GM23338 (cell line): ENCODE measurements around the gene LYPD4.

Experiments
- ETS1 ChIP-seq: IDR thresholded peaks from 2 replicates; pipeline ENCODE4 v1.6.1; 2016; ENCODE audit warnings: antibody characterized with exemption
- EZH2 ChIP-seq: fragments of 200-600 bp; sonication (generic); IDR thresholded peaks from one replicate; pipeline ENCODE4 v1.8.0; 2017; ENCODE audit warnings: antibody characterized with exemption, mild to moderate bottlenecking, low read depth; ENCODE audit not compliant: unreplicated experiment
- EZH2phosphoT487 ChIP-seq: fragments of 200-600 bp; sonication (generic); IDR thresholded peaks from one replicate; pipeline ENCODE4 v1.8.1; 2018; ENCODE audit warnings: antibody characterized with exemption; ENCODE audit not compliant: unreplicated experiment
- JUNB ChIP-seq: IDR thresholded peaks from one replicate; pipeline ENCODE4 v1.6.1; 2016; ENCODE audit warnings: antibody characterized with exemption; ENCODE audit not compliant: unreplicated experiment
- POLR2AphosphoS5 ChIP-seq: IDR thresholded peaks from 2 replicates; pipeline ENCODE4 v1.6.1; 2016; ENCODE audit warnings: antibody characterized with exemption, low read depth
- TF ChIP-seq, protein P1 (sequence below): IDR thresholded peaks from one replicate; pipeline ENCODE4 v1.6.1; 2018; ENCODE audit warnings: antibody characterized with exemption; ENCODE audit not compliant: unreplicated experiment
- TF ChIP-seq, protein P2 (sequence below), 2 experiments: fragments of 200-600 bp in 1 of 2; sonication (generic) in 1 of 2; conservative IDR thresholded peaks; 2 replicates each; pipeline versions ENCODE4 v1.5.1 to v1.6.1; 2016 to 2017; ENCODE audit warnings: antibody characterized with exemption in 2 of 2, low read depth in 2 of 2, mild to moderate bottlenecking in 2 of 2, moderate library complexity in 1 of 2
- TF ChIP-seq, protein P3 (sequence below): fragments of 250-450 bp; sonication (Bioruptor Pico); IDR thresholded peaks from 2 replicates; pipeline ENCODE4 v1.5.0; 2020; ENCODE audit warnings: mild to moderate bottlenecking, moderate library complexity

DNA sequence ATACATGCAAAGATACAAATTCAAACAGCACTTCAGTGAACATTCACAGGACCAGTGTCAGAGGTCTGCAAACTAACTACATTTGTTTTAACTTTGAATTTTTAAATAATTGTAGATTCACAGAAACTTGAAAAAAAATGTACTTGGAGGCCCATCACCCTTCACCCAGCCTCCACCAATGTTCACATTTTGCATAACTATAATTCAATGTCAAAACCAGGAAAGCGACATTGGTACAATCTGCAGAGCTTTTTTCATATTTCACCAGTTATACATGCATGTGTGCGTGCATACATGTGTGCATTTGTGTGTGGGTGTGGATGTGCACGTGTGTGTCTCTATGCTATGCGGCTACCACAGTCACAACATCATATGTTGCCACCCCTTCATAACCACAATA lies 29.2 kb downstream of the LYPD4 start:
- TF ChIP-seq, protein P1, sequence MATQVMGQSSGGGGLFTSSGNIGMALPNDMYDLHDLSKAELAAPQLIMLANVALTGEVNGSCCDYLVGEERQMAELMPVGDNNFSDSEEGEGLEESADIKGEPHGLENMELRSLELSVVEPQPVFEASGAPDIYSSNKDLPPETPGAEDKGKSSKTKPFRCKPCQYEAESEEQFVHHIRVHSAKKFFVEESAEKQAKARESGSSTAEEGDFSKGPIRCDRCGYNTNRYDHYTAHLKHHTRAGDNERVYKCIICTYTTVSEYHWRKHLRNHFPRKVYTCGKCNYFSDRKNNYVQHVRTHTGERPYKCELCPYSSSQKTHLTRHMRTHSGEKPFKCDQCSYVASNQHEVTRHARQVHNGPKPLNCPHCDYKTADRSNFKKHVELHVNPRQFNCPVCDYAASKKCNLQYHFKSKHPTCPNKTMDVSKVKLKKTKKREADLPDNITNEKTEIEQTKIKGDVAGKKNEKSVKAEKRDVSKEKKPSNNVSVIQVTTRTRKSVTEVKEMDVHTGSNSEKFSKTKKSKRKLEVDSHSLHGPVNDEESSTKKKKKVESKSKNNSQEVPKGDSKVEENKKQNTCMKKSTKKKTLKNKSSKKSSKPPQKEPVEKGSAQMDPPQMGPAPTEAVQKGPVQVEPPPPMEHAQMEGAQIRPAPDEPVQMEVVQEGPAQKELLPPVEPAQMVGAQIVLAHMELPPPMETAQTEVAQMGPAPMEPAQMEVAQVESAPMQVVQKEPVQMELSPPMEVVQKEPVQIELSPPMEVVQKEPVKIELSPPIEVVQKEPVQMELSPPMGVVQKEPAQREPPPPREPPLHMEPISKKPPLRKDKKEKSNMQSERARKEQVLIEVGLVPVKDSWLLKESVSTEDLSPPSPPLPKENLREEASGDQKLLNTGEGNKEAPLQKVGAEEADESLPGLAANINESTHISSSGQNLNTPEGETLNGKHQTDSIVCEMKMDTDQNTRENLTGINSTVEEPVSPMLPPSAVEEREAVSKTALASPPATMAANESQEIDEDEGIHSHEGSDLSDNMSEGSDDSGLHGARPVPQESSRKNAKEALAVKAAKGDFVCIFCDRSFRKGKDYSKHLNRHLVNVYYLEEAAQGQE = no peak
- TF ChIP-seq, protein P2, sequence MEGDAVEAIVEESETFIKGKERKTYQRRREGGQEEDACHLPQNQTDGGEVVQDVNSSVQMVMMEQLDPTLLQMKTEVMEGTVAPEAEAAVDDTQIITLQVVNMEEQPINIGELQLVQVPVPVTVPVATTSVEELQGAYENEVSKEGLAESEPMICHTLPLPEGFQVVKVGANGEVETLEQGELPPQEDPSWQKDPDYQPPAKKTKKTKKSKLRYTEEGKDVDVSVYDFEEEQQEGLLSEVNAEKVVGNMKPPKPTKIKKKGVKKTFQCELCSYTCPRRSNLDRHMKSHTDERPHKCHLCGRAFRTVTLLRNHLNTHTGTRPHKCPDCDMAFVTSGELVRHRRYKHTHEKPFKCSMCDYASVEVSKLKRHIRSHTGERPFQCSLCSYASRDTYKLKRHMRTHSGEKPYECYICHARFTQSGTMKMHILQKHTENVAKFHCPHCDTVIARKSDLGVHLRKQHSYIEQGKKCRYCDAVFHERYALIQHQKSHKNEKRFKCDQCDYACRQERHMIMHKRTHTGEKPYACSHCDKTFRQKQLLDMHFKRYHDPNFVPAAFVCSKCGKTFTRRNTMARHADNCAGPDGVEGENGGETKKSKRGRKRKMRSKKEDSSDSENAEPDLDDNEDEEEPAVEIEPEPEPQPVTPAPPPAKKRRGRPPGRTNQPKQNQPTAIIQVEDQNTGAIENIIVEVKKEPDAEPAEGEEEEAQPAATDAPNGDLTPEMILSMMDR (conservative IDR thresholded peaks at IDR 0.05; ENCODE audit: low read depth in 2 of 2) = no peak
- no peak for TF ChIP-seq POLR2AphosphoS5
- TF ChIP-seq EZH2 = no peak
- TF ChIP-seq, protein P3, sequence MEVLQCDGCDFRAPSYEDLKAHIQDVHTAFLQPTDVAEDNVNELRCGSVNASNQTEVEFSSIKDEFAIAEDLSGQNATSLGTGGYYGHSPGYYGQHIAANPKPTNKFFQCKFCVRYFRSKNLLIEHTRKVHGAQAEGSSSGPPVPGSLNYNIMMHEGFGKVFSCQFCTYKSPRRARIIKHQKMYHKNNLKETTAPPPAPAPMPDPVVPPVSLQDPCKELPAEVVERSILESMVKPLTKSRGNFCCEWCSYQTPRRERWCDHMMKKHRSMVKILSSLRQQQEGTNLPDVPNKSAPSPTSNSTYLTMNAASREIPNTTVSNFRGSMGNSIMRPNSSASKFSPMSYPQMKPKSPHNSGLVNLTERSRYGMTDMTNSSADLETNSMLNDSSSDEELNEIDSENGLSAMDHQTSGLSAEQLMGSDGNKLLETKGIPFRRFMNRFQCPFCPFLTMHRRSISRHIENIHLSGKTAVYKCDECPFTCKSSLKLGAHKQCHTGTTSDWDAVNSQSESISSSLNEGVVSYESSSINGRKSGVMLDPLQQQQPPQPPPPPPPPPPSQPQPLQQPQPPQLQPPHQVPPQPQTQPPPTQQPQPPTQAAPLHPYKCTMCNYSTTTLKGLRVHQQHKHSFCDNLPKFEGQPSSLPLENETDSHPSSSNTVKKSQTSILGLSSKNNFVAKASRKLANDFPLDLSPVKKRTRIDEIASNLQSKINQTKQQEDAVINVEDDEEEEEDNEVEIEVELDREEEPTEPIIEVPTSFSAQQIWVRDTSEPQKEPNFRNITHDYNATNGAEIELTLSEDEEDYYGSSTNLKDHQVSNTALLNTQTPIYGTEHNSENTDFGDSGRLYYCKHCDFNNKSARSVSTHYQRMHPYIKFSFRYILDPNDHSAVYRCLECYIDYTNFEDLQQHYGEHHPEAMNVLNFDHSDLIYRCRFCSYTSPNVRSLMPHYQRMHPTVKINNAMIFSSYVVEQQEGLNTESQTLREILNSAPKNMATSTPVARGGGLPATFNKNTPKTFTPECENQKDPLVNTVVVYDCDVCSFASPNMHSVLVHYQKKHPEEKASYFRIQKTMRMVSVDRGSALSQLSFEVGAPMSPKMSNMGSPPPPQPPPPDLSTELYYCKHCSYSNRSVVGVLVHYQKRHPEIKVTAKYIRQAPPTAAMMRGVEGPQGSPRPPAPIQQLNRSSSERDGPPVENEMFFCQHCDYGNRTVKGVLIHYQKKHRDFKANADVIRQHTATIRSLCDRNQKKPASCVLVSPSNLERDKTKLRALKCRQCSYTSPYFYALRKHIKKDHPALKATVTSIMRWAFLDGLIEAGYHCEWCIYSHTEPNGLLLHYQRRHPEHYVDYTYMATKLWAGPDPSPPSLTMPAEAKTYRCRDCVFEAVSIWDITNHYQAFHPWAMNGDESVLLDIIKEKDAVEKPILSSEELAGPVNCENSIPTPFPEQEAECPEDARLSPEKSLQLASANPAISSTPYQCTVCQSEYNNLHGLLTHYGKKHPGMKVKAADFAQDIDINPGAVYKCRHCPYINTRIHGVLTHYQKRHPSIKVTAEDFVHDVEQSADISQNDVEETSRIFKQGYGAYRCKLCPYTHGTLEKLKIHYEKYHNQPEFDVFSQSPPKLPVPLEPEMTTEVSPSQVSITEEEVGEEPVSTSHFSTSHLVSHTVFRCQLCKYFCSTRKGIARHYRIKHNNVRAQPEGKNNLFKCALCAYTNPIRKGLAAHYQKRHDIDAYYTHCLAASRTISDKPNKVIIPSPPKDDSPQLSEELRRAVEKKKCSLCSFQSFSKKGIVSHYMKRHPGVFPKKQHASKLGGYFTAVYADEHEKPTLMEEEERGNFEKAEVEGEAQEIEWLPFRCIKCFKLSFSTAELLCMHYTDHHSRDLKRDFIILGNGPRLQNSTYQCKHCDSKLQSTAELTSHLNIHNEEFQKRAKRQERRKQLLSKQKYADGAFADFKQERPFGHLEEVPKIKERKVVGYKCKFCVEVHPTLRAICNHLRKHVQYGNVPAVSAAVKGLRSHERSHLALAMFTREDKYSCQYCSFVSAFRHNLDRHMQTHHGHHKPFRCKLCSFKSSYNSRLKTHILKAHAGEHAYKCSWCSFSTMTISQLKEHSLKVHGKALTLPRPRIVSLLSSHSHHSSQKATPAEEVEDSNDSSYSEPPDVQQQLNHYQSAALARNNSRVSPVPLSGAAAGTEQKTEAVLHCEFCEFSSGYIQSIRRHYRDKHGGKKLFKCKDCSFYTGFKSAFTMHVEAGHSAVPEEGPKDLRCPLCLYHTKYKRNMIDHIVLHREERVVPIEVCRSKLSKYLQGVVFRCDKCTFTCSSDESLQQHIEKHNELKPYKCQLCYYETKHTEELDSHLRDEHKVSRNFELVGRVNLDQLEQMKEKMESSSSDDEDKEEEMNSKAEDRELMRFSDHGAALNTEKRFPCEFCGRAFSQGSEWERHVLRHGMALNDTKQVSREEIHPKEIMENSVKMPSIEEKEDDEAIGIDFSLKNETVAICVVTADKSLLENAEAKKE (CRISPR knock-in tag) = no peak
- TF ChIP-seq EZH2phosphoT487 = no peak
- no peak for TF ChIP-seq ETS1
- TF ChIP-seq JUNB = no peak
